ENCODE results near the gene ESRRA.

DNA sequence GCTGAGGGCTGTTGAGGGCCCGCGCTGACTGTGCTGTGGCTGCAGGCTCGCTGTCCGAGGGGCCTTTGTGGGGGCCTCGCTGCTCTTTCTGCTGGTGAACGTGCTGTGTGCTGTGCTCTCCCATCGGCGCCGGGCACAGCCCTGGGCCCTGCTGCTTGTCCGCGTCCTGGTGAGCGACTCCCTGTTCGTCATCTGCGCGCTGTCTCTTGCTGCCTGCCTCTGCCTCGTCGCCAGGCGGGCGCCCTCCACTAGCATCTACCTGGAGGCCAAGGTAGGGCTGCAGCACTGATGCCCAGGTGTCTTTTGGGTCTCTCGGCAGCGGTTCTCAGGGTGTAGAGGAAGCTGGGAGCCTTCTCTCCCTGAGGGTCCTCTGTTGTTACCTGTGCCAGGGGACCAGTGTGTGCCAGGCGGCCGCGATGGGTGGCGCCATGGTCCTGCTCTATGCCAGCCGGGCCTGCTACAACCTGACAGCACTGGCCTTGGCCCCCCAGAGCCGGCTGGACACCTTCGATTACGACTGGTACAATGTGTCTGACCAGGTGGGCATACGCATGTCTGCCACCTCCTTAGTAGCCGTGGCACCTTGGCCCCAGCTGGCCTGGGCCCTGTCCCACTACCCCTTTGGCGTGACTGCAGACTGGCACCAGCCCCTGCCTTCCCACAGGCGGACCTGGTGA, 17.5 kb upstream of the ESRRA start:
- TF ChIP-seq CTCF (IDR thresholded peaks at IDR 0.05) (no peak), POLR2A (IDR thresholded peaks at IDR 0.05) (no peak), EP300 (IDR thresholded peaks at IDR 0.05) (no peak)
